ENCODE measurements around the gene RNU1-2. TPM values are rescaled to one million over a fixed set of nuclear protein-coding genes. Genes with fewer than 3 reads are reported as not detected.
"Not testable (repeated sequence)": the region's sequence is repeated elsewhere in the genome, so short reads cannot be mapped to it uniquely, and the experiment has no call there.

Gene RNU1-2
- total RNA-seq, 3 donors from 2014 or later, result 1,321 to 1,622 (median 1,616) TPM

DNA sequence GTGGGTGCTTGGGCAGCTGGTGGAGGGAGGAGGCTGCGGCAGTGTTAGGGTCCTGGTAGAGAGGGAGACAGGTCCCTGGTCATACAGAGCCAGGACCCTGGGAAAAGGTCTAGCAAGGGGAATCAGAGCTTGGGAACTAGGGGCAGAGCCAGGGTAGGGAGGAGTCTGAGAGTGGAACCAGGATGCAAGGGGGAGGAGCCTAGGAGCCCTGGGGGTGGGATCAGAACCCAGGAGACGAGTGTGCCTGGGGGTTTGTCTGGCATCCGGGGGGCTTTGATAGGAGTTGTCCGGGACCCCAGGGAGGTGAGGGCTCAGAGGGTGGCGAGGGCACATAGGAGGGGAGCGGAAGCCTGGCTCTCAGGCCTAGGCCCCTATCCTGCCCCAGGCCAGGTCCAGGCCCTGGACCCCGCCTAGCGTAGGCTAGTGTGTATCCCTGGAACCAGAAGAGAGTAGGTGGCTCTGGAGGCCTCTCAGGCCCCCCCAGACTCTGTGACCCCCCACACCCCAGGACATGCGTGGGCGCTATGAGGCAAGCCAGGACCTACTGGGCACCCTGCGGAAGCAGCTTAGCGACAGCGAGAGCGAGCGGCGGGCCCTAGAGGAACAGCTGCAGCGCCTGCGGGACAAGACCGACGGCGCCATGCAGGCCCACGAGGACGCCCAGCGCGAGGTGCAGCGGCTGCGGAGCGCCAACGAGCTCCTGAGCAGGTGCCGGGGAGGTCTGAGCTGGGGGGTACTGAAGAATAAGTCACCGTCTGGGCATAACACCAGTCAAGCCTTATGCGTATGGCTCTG, 43.8 kb downstream of the RNU1-2 start:
- ATAC-seq; H3K4me3 Mint-ChIP-seq; DNase-seq; H3K27me3 Mint-ChIP-seq (ENCODE audit: low read depth); H3K9me3 Mint-ChIP-seq; H3K4me1 Mint-ChIP-seq (ENCODE audit: low read depth): not testable (repeated sequence)
- peaks cover 10% of the 10 kb centered on the region for H3K36me3 Mint-ChIP-seq (ENCODE audit: insufficient read depth)

DNA sequence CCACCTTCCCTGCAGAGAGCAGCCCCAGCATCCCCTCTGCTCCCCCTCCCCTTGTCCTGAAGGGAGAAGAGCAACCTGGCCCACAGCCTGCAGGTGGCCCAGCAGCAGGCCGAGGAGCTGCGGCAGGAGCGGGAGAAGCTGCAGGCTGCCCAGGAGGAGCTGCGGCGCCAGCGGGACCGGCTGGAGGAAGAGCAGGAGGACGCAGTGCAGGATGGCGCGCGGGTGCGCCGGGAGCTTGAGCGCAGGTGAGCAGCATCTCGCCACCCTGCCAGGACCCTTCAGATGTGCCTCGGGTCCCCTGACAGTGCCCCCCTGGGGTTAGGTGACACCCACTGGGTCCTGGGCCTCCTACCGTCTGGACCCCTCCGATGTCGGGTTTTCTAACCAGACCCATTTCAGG, 48.3 kb downstream of the RNU1-2 start:
- H3K4me1 Mint-ChIP-seq (ENCODE audit: low read depth), result no peaks in the 10 kb centered on the region
- H3K27me3 Mint-ChIP-seq (ENCODE audit: low read depth), result no peaks in the 10 kb centered on the region
- DNase-seq (no peak), ATAC-seq (no peak)
- no peak overlapping the region for H3K4me3 Mint-ChIP-seq
- peaks cover 16% of the 10 kb centered on the region for H3K36me3 Mint-ChIP-seq (ENCODE audit: insufficient read depth)
- H3K9me3 Mint-ChIP-seq, result no peaks in the 10 kb centered on the region

DNA sequence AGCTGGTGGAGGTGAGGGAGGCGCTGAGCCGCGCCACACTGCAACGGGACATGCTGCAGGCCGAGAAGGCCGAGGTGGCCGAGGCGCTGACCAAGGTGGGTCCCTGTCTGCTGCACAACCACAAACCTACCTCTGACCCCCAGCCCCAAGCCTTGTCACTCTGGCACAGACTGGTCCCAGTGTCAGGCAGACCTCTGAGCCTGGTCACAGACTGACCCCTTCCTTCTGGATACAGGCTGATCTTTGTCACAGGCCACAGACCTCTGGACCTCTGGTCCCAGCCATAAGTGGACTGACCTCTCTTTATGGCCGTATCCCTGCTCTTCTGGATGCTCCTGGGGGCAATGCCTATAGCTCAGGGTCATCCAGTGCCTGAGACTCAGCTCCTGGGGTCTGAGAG, 49.7 kb downstream of the RNU1-2 start:
- peak in 1 of 2 donors; percentile 25 for ATAC-seq

More for the DNA sequence above, 49.7 kb downstream of the RNU1-2 start:
- H3K27me3 Mint-ChIP-seq (ENCODE audit: low read depth); H3K4me1 Mint-ChIP-seq (ENCODE audit: low read depth); DNase-seq; H3K9me3 Mint-ChIP-seq; H3K4me3 Mint-ChIP-seq: not testable (repeated sequence)
- peaks cover 16% of the 10 kb centered on the region for H3K36me3 Mint-ChIP-seq (ENCODE audit: insufficient read depth)

Other genes with a start within 250 kb of the RNU1-2 start
- 1,000 to 10,000 TPM; 1,321 to 1,622 (median 1,616) TPM for gene RNU1-3, start 229.0 kb upstream of the RNU1-2 start, total RNA-seq
- 1,000 to 10,000 TPM; 1,321 to 1,622 (median 1,616) TPM for gene RNU1-4, start 155.5 kb upstream of the RNU1-2 start, total RNA-seq
- gene CROCC, start 26.0 kb downstream of the RNU1-2 start, total RNA-seq, result 10 to 100 TPM; 20.0 to 24.7 (median 20.3) TPM
- gene MFAP2, start 84.6 kb downstream of the RNU1-2 start, total RNA-seq, result under 1 TPM in 1 of 3 donors, not detected in 2; 0.26 TPM
- gene ATP13A2, start 115.9 kb downstream of the RNU1-2 start, total RNA-seq, result 10 to 100 TPM; 48.0 to 55.1 (median 48.3) TPM
- gene SDHB, start 158.1 kb downstream of the RNU1-2 start, total RNA-seq, result 100 to 1,000 TPM; 159 to 179 (median 176) TPM
- gene PADI2, start 223.5 kb downstream of the RNU1-2 start, total RNA-seq, result under 1 TPM; 0.08 to 0.14 (median 0.13) TPM